GM12878 (cell line): Measurements from ENCODE around the gene CCBE1. TPM values are rescaled to one million over a fixed set of nuclear protein-coding genes. Genes with fewer than 3 reads are reported as not detected.

Experiments
- ATAC-seq: fragments of 200-7000 bp; cut with Tn5 transposase; 3 replicates; pipeline ENCODE4 v1.9.1; 2020; ENCODE audit warnings: mild to moderate bottlenecking, moderate library complexity
- BruUV-seq: library from RNA; stranded (reverse); fragments of 400-500 nt; replicated peaks from 2 replicates; lab custom pipeline; 2021; lab: Mats Ljungman, UMichigan
- CTCF ChIA-PET: fragments of 300-600 bp; sonication (Branson Sonifier 250); formaldehyde crosslinking; extraction: SDS; loops from one replicate; lab custom pipeline; 2021; ENCODE audit warnings: inconsistent platforms; lab: Yijun Ruan, JAX
- POLR2A ChIA-PET: fragments of 350-600 bp; formaldehyde crosslinking; extraction: SDS; loops from one replicate; lab custom pipeline; 2021; ENCODE audit warnings: inconsistent platforms; lab: Charles Lee
- RAD21 ChIA-PET: fragments of 300-600 bp; sonication (Branson Sonifier 250); formaldehyde crosslinking; loops from one replicate; lab custom pipeline; 2023; ENCODE audit warnings: antibody characterized with exemption; ENCODE audit not compliant: unreplicated experiment; lab: Charles Lee
- SMC1A ChIA-PET: fragments of 300-600 bp; sonication (Branson Sonifier 250); formaldehyde crosslinking; loops from one replicate; lab custom pipeline; 2023; ENCODE audit not compliant: unreplicated experiment, uncharacterized antibody; lab: Charles Lee
- DNase-seq: peaks from one replicate; pipeline ENCODE4 v3.0.0-alpha.2; 2011; ENCODE audit warnings: low read depth, low spot score
- FAIRE-seq: peaks from 3 replicates; lab custom pipeline; 2011; peaks lifted over from hg19 to GRCh38; lab: Jason Lieb, UNC
- H2AFZ ChIP-seq: 2 replicates; pipeline ENCODE4 v1.6.0; 2011; ENCODE audit warnings: low read depth, low read length, control low read depth; ENCODE audit not compliant: control insufficient read depth
- H3K27ac ChIP-seq: 2 replicates; pipeline ENCODE4 v1.5.1; 2011; ENCODE audit warnings: control low read depth; ENCODE audit not compliant: control insufficient read depth, insufficient read depth
- H3K27me3 ChIP-seq, 2 experiments: replicated peaks in 1 of 2; 2 replicates each; pipeline versions ENCODE4 v1.6.0 to v1.6.1; 2011; ENCODE audit warnings: low read length in 1 of 2; ENCODE audit not compliant: control insufficient read depth in 2 of 2, insufficient read depth in 2 of 2
- H3K36me3 ChIP-seq, 2 experiments: 2 replicates each; pipeline ENCODE4 v1.5.1; 2011; ENCODE audit warnings: low read length in 1 of 2; ENCODE audit not compliant: control insufficient read depth in 2 of 2, insufficient read depth in 2 of 2
- H3K4me1 ChIP-seq: 2 replicates; pipeline ENCODE4 v1.6.1; 2011; ENCODE audit warnings: mild to moderate bottlenecking, low read length, moderate library complexity, mixed read lengths; ENCODE audit not compliant: control insufficient read depth, insufficient read depth
- H3K4me2 ChIP-seq: 2 replicates; pipeline ENCODE4 v1.6.0; 2011; ENCODE audit warnings: control low read depth; ENCODE audit not compliant: control insufficient read depth, insufficient read depth
- H3K4me3 ChIP-seq: fragments of 200-600 bp; sonication (generic); 2 replicates; pipeline ENCODE4 v1.5.1; 2016
- H3K79me2 ChIP-seq: 2 replicates; pipeline ENCODE4 v1.6.0; 2011; ENCODE audit warnings: low read length; ENCODE audit not compliant: control insufficient read depth, insufficient read depth
- H3K9ac ChIP-seq: 2 replicates; pipeline ENCODE4 v1.8.0; 2011; ENCODE audit warnings: low read length, control low read depth, mixed read lengths; ENCODE audit not compliant: control insufficient read depth, insufficient read depth
- H3K9me3 ChIP-seq: replicated peaks from 3 replicates; pipeline ENCODE4 v1.5.1; 2011; ENCODE audit warnings: mild to moderate bottlenecking, low read length; ENCODE audit not compliant: control insufficient read depth, insufficient read depth
- H4K20me1 ChIP-seq: 2 replicates; pipeline ENCODE4 v1.6.0; 2011; ENCODE audit not compliant: control insufficient read depth, insufficient read depth
- BCL11A ChIP-seq: IDR thresholded peaks from 2 replicates; pipeline ENCODE4 v1.6.1; 2011; ENCODE audit warnings: low read depth, low read length
- CBX3 ChIP-seq: fragments of 200-600 bp; sonication (generic); IDR thresholded peaks from 2 replicates; pipeline ENCODE4 v1.6.1; 2016; ENCODE audit warnings: low read depth, borderline replicate concordance
- CHD1 ChIP-seq: IDR thresholded peaks from 2 replicates; pipeline ENCODE4 v1.6.1; 2012; ENCODE audit warnings: low read depth, low read length, improper control_type of control experiment
- CREB1 ChIP-seq: IDR thresholded peaks from 2 replicates; pipeline ENCODE4 v1.6.1; 2012; ENCODE audit warnings: low read depth, mild to moderate bottlenecking, inconsistent platforms
- HCFC1 ChIP-seq: fragments of 150-350 bp; IDR thresholded peaks from 2 replicates; pipeline ENCODE4 v1.6.1; 2014; ENCODE audit warnings: low read length
- HDAC2 ChIP-seq: fragments of 200-600 bp; sonication (generic); IDR thresholded peaks from 2 replicates; pipeline ENCODE4 v1.6.1; 2017
- IKZF1 ChIP-seq: fragments of 450-650 bp; conservative IDR thresholded peaks from 2 replicates; pipeline ENCODE4 v1.6.1; 2017; ENCODE audit warnings: antibody characterized with exemption, mild to moderate bottlenecking
- IKZF2 ChIP-seq, 2 experiments: fragments of 450-650 bp; IDR thresholded peaks; 2 replicates each; pipeline ENCODE4 v1.6.1; 2017; ENCODE audit warnings: mild to moderate bottlenecking in 2 of 2, moderate library complexity in 2 of 2
- JUNB ChIP-seq: IDR thresholded peaks from 2 replicates; pipeline ENCODE4 v1.6.1; 2016; ENCODE audit warnings: antibody characterized with exemption, mild to moderate bottlenecking
- MYC ChIP-seq: IDR thresholded peaks from 2 replicates; pipeline ENCODE4 v1.6.1; 2011; ENCODE audit warnings: mild to moderate bottlenecking, low read length, moderate library complexity, inconsistent platforms; ENCODE audit not compliant: insufficient read depth, insufficient replicate concordance, insufficient read length, severe bottlenecking
- NR2F1 ChIP-seq: fragments of 450-650 bp; conservative IDR thresholded peaks from 2 replicates; pipeline ENCODE4 v1.6.1; 2017; ENCODE audit warnings: mild to moderate bottlenecking
- POLR2A ChIP-seq: IDR thresholded peaks from 2 replicates; pipeline ENCODE4 v1.6.1; 2011; ENCODE audit warnings: low read depth, mild to moderate bottlenecking, low read length
- SIN3A ChIP-seq: IDR thresholded peaks from 2 replicates; pipeline ENCODE4 v1.6.1; 2012; ENCODE audit warnings: low read depth, low read length, improper control_type of control experiment
- SMARCA5 ChIP-seq: fragments of 450-650 bp; IDR thresholded peaks from 2 replicates; pipeline ENCODE4 v1.6.1; 2017; ENCODE audit warnings: mild to moderate bottlenecking
- SREBF1 ChIP-seq: IDR thresholded peaks from 2 replicates; pipeline ENCODE4 v1.6.1; 2012; ENCODE audit warnings: mild to moderate bottlenecking, low read length
- STAT1 ChIP-seq: fragments of 450-650 bp; conservative IDR thresholded peaks from 2 replicates; pipeline ENCODE4 v1.6.1; 2014; ENCODE audit warnings: antibody characterized with exemption, mild to moderate bottlenecking
- WGBS: methylation state at CpG from one replicate; pipeline ENCODE4 v1.1.6; 2016; ENCODE audit warnings: low lambda C conversion rate; ENCODE audit not compliant: insufficient replicate concordance, insufficient coverage; ENCODE audit errors: missing lambda C conversion rate; 5-methylcytosine and 5-hydroxymethylcytosine counted together
- in situ Hi-C: fragments of 300-500 bp; cut with MboI; formaldehyde crosslinking; loops from 9 replicates; pipeline ENCODE4 v1.14.3; 2018; ENCODE audit warnings: mixed read lengths
- intact Hi-C: fragments of 100-400 bp; cut with micrococcal nuclease; formaldehyde crosslinking; loops from one replicate; pipeline ENCODE4 v1.14.2; 2022; ENCODE audit not compliant: unreplicated experiment
- polyA plus RNA-seq, 11 experiments: library from polyadenylated mRNA; depleted of rRNA in 4 of 11; unstranded in 6 of 11; stranded (reverse) in 5 of 11; fragments of >200 nt; fragmentation: Nextera tagmentation in 4 of 11; fragmentation: Illumina TruSeq in 1 of 11; extraction: Ambion mirVana in 4 of 11; extraction: Trizol in 1 of 11; gene quantifications; 1 replicate in 1 of 11; 2 replicates in 10 of 11; pipeline versions ENCODE4 v1.2.1 to v1.2.3, GENCODE V29; 2011 to 2016; ENCODE audit warnings: inconsistent platforms in 2 of 11, missing spikeins in 2 of 11, low read depth in 1 of 11
- total RNA-seq, 4 experiments: library from RNA; depleted of rRNA in 3 of 4; stranded (reverse); fragments of >200 nt in 3 of 4; fragmentation: Illumina TruSeq in 1 of 4; extraction: Trizol in 1 of 4; gene quantifications; 2 replicates each; pipeline versions ENCODE4 v1.2.1 to v1.2.3, GENCODE V29; 2013 to 2021
- TF ChIP-seq, protein P1 (sequence below): IDR thresholded peaks from 2 replicates; pipeline ENCODE4 v1.6.1; 2011; ENCODE audit warnings: borderline replicate concordance, low read depth, mild to moderate bottlenecking, moderate library complexity, low read length; ENCODE audit not compliant: insufficient read depth, poor library complexity, severe bottlenecking
- TF ChIP-seq, protein P2 (sequence below): IDR thresholded peaks from 2 replicates; pipeline ENCODE4 v1.6.1; 2012; ENCODE audit warnings: low read depth, low read length, improper control_type of control experiment
- TF ChIP-seq, protein P3 (sequence below): fragments of 450-650 bp; IDR thresholded peaks from 2 replicates; pipeline ENCODE4 v1.6.1; 2017; ENCODE audit warnings: mild to moderate bottlenecking, moderate library complexity

CCBE1 gene
- total and polyA plus RNA-seq, 10 of the 15 experiments (the other 5 are each of a cell fraction or from before 2014, with no cell fraction given): 0.03 to 0.49 (median 0.04) TPM; not detected in 7

DNA sequence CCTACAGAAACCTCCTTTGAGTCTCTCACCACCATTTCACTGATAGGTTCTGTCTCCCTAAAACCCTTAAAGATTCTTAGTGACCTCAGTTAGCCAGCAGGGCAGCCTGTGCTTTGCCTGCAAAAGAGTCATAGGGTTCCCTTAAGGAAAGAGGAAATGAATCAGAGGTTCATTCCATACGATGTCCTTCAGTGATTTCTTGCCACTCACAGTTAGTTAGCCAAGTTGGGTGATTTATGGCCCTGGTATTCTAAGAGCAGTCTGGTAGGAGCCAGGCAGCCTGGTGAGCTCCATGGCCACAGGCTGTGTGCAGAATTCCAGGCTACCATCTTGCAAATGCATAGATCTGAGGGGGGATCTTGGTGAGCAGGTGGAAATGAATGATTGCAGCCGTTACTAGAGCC lies 18.7 kb upstream of the CCBE1 start:
- ChIA-PET SMC1A (interaction anchor here (0.5 kb wide), 1 partner anchor 841 kb away, joined by 3 read pairs; no protein-coding TSS in a partner anchor), POLR2A (no interaction called here), CTCF (no interaction called here), RAD21 (no interaction called here)
- Histone ChIP-seq H3K27me3 (no peaks in the 10 kb centered on the region; a peak in 1 of 4 replicates), H3K9ac (no peak overlapping the region), H3K4me2 (no peak overlapping the region), H3K79me2 (no peaks in the 10 kb centered on the region), H3K9me3 (no peaks in the 10 kb centered on the region), H4K20me1 (no peaks in the 10 kb centered on the region), H2AFZ (no peak overlapping the region), H3K4me1 (no peaks in the 10 kb centered on the region), H3K27ac (no peak overlapping the region), H3K36me3 (no peaks in the 10 kb centered on the region), H3K4me3 (no peak overlapping the region)
- intact Hi-C loops: no loop called here
- 24% methylated on average over 2 of the region's 2 CpGs for WGBS
- in situ Hi-C loops: no loop called here
- no peak for ATAC-seq
- no peak for FAIRE-seq
- DNase-seq: no peak
- no TSS peak for BruUV-seq
- TF ChIP-seq HDAC2 (no peak), SMARCA5 (no peak), NR2F1 (no peak), HCFC1 (no peak), IKZF1 (no peak), SIN3A (no peak), STAT1 (no peak), BCL11A (no peak), POLR2A (no peak), CHD1 (no peak), CREB1 (no peak), JUNB (no peak), CBX3 (no peak), SREBF1 (no peak), IKZF2 (IDR thresholded peaks at IDR 0.05) (no peak), MYC (no peak)
- TF ChIP-seq, protein P1, sequence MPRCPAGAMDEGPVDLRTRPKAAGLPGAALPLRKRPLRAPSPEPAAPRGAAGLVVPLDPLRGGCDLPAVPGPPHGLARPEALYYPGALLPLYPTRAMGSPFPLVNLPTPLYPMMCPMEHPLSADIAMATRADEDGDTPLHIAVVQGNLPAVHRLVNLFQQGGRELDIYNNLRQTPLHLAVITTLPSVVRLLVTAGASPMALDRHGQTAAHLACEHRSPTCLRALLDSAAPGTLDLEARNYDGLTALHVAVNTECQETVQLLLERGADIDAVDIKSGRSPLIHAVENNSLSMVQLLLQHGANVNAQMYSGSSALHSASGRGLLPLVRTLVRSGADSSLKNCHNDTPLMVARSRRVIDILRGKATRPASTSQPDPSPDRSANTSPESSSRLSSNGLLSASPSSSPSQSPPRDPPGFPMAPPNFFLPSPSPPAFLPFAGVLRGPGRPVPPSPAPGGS: no peak
- TF ChIP-seq, protein P2, sequence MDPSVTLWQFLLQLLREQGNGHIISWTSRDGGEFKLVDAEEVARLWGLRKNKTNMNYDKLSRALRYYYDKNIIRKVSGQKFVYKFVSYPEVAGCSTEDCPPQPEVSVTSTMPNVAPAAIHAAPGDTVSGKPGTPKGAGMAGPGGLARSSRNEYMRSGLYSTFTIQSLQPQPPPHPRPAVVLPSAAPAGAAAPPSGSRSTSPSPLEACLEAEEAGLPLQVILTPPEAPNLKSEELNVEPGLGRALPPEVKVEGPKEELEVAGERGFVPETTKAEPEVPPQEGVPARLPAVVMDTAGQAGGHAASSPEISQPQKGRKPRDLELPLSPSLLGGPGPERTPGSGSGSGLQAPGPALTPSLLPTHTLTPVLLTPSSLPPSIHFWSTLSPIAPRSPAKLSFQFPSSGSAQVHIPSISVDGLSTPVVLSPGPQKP: no peak
- TF ChIP-seq, protein P3, sequence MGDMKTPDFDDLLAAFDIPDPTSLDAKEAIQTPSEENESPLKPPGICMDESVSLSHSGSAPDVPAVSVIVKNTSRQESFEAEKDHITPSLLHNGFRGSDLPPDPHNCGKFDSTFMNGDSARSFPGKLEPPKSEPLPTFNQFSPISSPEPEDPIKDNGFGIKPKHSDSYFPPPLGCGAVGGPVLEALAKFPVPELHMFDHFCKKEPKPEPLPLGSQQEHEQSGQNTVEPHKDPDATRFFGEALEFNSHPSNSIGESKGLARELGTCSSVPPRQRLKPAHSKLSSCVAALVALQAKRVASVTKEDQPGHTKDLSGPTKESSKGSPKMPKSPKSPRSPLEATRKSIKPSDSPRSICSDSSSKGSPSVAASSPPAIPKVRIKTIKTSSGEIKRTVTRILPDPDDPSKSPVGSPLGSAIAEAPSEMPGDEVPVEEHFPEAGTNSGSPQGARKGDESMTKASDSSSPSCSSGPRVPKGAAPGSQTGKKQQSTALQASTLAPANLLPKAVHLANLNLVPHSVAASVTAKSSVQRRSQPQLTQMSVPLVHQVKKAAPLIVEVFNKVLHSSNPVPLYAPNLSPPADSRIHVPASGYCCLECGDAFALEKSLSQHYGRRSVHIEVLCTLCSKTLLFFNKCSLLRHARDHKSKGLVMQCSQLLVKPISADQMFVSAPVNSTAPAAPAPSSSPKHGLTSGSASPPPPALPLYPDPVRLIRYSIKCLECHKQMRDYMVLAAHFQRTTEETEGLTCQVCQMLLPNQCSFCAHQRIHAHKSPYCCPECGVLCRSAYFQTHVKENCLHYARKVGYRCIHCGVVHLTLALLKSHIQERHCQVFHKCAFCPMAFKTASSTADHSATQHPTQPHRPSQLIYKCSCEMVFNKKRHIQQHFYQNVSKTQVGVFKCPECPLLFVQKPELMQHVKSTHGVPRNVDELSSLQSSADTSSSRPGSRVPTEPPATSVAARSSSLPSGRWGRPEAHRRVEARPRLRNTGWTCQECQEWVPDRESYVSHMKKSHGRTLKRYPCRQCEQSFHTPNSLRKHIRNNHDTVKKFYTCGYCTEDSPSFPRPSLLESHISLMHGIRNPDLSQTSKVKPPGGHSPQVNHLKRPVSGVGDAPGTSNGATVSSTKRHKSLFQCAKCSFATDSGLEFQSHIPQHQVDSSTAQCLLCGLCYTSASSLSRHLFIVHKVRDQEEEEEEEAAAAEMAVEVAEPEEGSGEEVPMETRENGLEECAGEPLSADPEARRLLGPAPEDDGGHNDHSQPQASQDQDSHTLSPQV: no peak
